ENCODE measurements around the gene SARS2.

Gene SARS2

GRCh38 chr19:38917921-38918491, 12.6 kb downstream of the SARS2 start:
- DNase-seq (ENCODE audit: low read depth in 2 of 2): no peak

- no peak for DNase-seq (ENCODE audit: low read depth in 2 of 2)
These were observed 13.0 kb downstream of the SARS2 start for GRCh38 chr19:38917516-38917915.

- DNase-seq (ENCODE audit: low read depth in 2 of 2): no peak
These were observed 14.9 kb downstream of the SARS2 start for GRCh38 chr19:38915329-38916321.

- DNase-seq (ENCODE audit: low read depth in 2 of 2): no peak
These were observed 16.6 kb downstream of the SARS2 start for GRCh38 chr19:38913958-38914357.

GRCh38 chr19:38912600-38913514, 17.7 kb downstream of the SARS2 start:
- no peak for DNase-seq (ENCODE audit: low read depth in 2 of 2)

- DNase-seq (ENCODE audit: low read depth in 2 of 2): no peak
These were observed 19.1 kb downstream of the SARS2 start for GRCh38 chr19:38911388-38912001.

GRCh38 chr19:38910488-38910887, 20.1 kb downstream of the SARS2 start:
- DNase-seq (ENCODE audit: low read depth in 2 of 2): no peak

- DNase-seq (ENCODE audit: low read depth in 2 of 2): no peak
These were observed 21.7 kb downstream of the SARS2 start for GRCh38 chr19:38908911-38909310.

GRCh38 chr19:38907670-38908069, 22.9 kb downstream of the SARS2 start:
- DNase-seq (ENCODE audit: low read depth in 2 of 2): no peak

GRCh38 chr19:38907227-38907626, 23.3 kb downstream of the SARS2 start:
- DNase-seq (ENCODE audit: low read depth in 2 of 2): no peak

- no peak for DNase-seq (ENCODE audit: low read depth in 2 of 2)
These were observed 24.9 kb downstream of the SARS2 start for GRCh38 chr19:38905620-38906019.

- DNase-seq (ENCODE audit: low read depth in 2 of 2): no peak
These were observed 25.7 kb downstream of the SARS2 start for GRCh38 chr19:38904581-38905539.

GRCh38 chr19:38901683-38902082, 28.9 kb downstream of the SARS2 start:
- no peak for DNase-seq (ENCODE audit: low read depth in 2 of 2)

- no peak for DNase-seq (ENCODE audit: low read depth in 2 of 2)
These were observed 29.8 kb downstream of the SARS2 start for GRCh38 chr19:38900743-38901190.

- no peak for DNase-seq (ENCODE audit: low read depth in 2 of 2)
These were observed 30.3 kb downstream of the SARS2 start for GRCh38 chr19:38900202-38900629.

GRCh38 chr19:38899447-38900201, 30.9 kb downstream of the SARS2 start, which contains the start of the genes NFKBIB and SIRT2:
Gene NFKBIB, plus strand, starts transcription at chr19:38899969. Its CDS starts 64 bp downstream, at chr19:38900033.
Gene SIRT2, minus strand, starts transcription at chr19:38899618. Its CDS starts 97 bp downstream, at chr19:38899521.
- peak; percentile 91 to 95 for DNase-seq (ENCODE audit: low read depth in 2 of 2)

GRCh38 chr19:38898788-38899446, 31.6 kb downstream of the SARS2 start:
- no peak for DNase-seq (ENCODE audit: low read depth in 2 of 2)

GRCh38 chr19:38894968-38895367, 35.6 kb downstream of the SARS2 start:
- no peak for DNase-seq (ENCODE audit: low read depth in 2 of 2)

- no peak for DNase-seq (ENCODE audit: low read depth in 2 of 2)
These were observed 37.2 kb downstream of the SARS2 start for GRCh38 chr19:38893341-38893771.
